ENCODE data around the gene EXOSC7. TPM values are rescaled to one million over a fixed set of nuclear protein-coding genes. Genes with fewer than 3 reads are reported as not detected.

Gene EXOSC7
- total RNA-seq, 1 experiment from 2014 or later: 70.9 TPM

- ChIA-PET POLR2A (no interaction called here), CTCF (no interaction called here)
- no peak for TF ChIP-seq CTCF (IDR thresholded peaks at IDR 0.05; ENCODE audit: insufficient read depth in 1 of 2, low read depth in 1 of 2, low read length in 1 of 2, severe bottlenecking in 1 of 2, unreplicated experiment in 1 of 2)
- Histone ChIP-seq H3K4me3 (ENCODE audit: low read depth, low read length) (no peak overlapping the region), H3K9me3 (no peaks in the 10 kb centered on the region), H3K36me3 (ENCODE audit: control insufficient read depth, insufficient read depth, low read length) (no peaks in the 10 kb centered on the region), H3K27me3 (replicated peaks; ENCODE audit: control insufficient read depth, insufficient read depth, low read length) (no peaks in the 10 kb centered on the region), H3K4me1 (peaks cover 38% of the 10 kb centered on the region)
- Mint-ChIP-seq H3K27me3 (ENCODE audit: insufficient read depth, unreplicated experiment) (no peaks in the 10 kb centered on the region), H3K36me3 (ENCODE audit: insufficient read depth, unreplicated experiment) (no peaks in the 10 kb centered on the region), H3K4me1 (ENCODE audit: low read depth, unreplicated experiment) (peaks cover 8% of the 10 kb centered on the region), H3K9me3 (ENCODE audit: unreplicated experiment) (no peaks in the 10 kb centered on the region), H3K4me3 (ENCODE audit: unreplicated experiment) (no peak overlapping the region), H3K27ac (ENCODE audit: unreplicated experiment) (no peak overlapping the region)
- no TSS peak for BruUV-seq (replicated peaks)
- DNase-seq: no peak
- intact Hi-C loops (cut with micrococcal nuclease; ENCODE audit: unreplicated experiment): no loop called here
Observed at GRCh38 chr3:44969828-44970179, 6.2 kb upstream of the EXOSC7 start.

DNA sequence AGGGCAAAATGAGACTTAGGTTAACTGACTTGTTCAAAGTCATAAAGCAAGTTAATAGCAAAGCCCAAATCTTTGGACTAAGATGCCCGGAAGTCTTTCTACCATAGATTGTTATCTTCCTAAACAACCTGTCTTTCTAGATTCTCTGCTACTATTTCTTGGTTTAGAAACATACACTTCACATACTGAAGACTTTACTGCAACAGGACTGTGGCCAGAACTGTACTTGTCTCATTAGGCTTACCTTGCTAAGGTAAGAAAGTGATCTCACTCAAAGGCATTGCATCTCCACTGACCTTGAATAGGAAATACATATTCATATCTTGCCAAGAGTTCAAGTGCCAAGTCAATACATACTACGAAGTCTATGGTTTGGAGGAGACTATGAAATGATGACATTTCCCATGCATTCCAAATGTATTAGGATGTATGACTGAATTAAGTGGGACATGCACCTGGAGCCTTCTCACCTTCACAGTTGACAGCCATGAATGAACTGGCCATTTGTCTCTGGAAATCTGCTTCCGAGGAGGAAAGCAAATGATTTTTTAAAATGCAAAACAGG is 5.0 kb upstream of the EXOSC7 start:
- Histone ChIP-seq H3K36me3 (ENCODE audit: control insufficient read depth, insufficient read depth, low read length) (no peaks in the 10 kb centered on the region), H3K9me3 (no peaks in the 10 kb centered on the region), H3K4me1 (peaks cover 38% of the 10 kb centered on the region), H3K4me3 (ENCODE audit: low read depth, low read length) (no peak overlapping the region), H3K27me3 (replicated peaks; ENCODE audit: control insufficient read depth, insufficient read depth, low read length) (no peaks in the 10 kb centered on the region)
- Mint-ChIP-seq H3K36me3 (ENCODE audit: insufficient read depth, unreplicated experiment) (peaks cover 9% of the 10 kb centered on the region), H3K4me1 (ENCODE audit: low read depth, unreplicated experiment) (peaks cover 14% of the 10 kb centered on the region), H3K9me3 (ENCODE audit: unreplicated experiment) (no peaks in the 10 kb centered on the region), H3K27me3 (ENCODE audit: insufficient read depth, unreplicated experiment) (no peaks in the 10 kb centered on the region), H3K4me3 (ENCODE audit: unreplicated experiment) (no peak overlapping the region), H3K27ac (ENCODE audit: unreplicated experiment) (no peak overlapping the region)
- ChIA-PET CTCF (no interaction called here), POLR2A (no interaction called here)
- TF ChIP-seq CTCF (IDR thresholded peaks at IDR 0.05; ENCODE audit: insufficient read depth in 1 of 2, low read depth in 1 of 2, low read length in 1 of 2, severe bottlenecking in 1 of 2, unreplicated experiment in 1 of 2): no peak
- no TSS peak for BruUV-seq (replicated peaks)
- intact Hi-C loops (cut with micrococcal nuclease; ENCODE audit: unreplicated experiment): no loop called here
- no peak for DNase-seq

- TF ChIP-seq CTCF (IDR thresholded peaks at IDR 0.05; ENCODE audit: insufficient read depth in 1 of 2, low read depth in 1 of 2, low read length in 1 of 2, severe bottlenecking in 1 of 2, unreplicated experiment in 1 of 2): no peak
- H3K9me3 Mint-ChIP-seq (ENCODE audit: unreplicated experiment): no peaks in the 10 kb centered on the region
- H3K4me1 Mint-ChIP-seq (ENCODE audit: low read depth, unreplicated experiment): peaks cover 25% of the 10 kb centered on the region
- H3K36me3 Mint-ChIP-seq (ENCODE audit: insufficient read depth, unreplicated experiment): peaks cover 15% of the 10 kb centered on the region
- Histone ChIP-seq H3K36me3 (ENCODE audit: control insufficient read depth, insufficient read depth, low read length) (no peaks in the 10 kb centered on the region), H3K9me3 (no peaks in the 10 kb centered on the region), H3K27me3 (replicated peaks; ENCODE audit: control insufficient read depth, insufficient read depth, low read length) (no peaks in the 10 kb centered on the region), H3K4me1 (peaks cover 35% of the 10 kb centered on the region), H3K4me3 (ENCODE audit: low read depth, low read length) (peak overlapping the region; percentile 89)
- intact Hi-C loops (cut with micrococcal nuclease; ENCODE audit: unreplicated experiment): no loop called here
- no peaks in the 10 kb centered on the region for H3K27me3 Mint-ChIP-seq (ENCODE audit: insufficient read depth, unreplicated experiment)
- CTCF ChIA-PET: no interaction called here
- peak overlapping the region; percentile 98 for H3K27ac Mint-ChIP-seq (ENCODE audit: unreplicated experiment)
- H3K4me3 Mint-ChIP-seq (ENCODE audit: unreplicated experiment): peak overlapping the region; percentile 99
- no peak for DNase-seq
- POLR2A ChIA-PET: interaction anchor here (0.6 kb wide), 1 partner anchor 39 kb away, joined by 3 read pairs; no protein-coding TSS in a partner anchor
- no TSS peak for BruUV-seq (replicated peaks)
Observed at GRCh38 chr3:44974416-44974815, 1.6 kb upstream of the EXOSC7 start.

All from Caco-2 (cell line).